WTC11 (cell line): Measurements from ENCODE around the gene PREX1. TPM values are rescaled to one million over a fixed set of nuclear protein-coding genes. Genes with fewer than 3 reads are reported as not detected.

Experiments
- ATAC-seq: fragments of 200-7000 bp; cut with Tn5 transposase; 2 replicates; pipeline ENCODE4 v1.10.0; 2021; ENCODE audit warnings: mild to moderate bottlenecking, moderate library complexity
- CTCF ChIA-PET: fragments of 300-600 bp; sonication (Branson Sonifier 250); formaldehyde crosslinking; loops from one replicate; lab custom pipeline; 2021; ENCODE audit warnings: antibody characterized with exemption; lab: Charles Lee
- POLR2A ChIA-PET: fragments of 350-600 bp; sonication (Branson Sonifier 250); formaldehyde crosslinking; loops from one replicate; lab custom pipeline; 2021; ENCODE audit warnings: antibody characterized with exemption; lab: Charles Lee
- DNase-seq: peaks from one replicate; pipeline ENCODE4 v3.0.0; 2021; ENCODE audit warnings: low spot score
- H3K27ac Mint-ChIP-seq: 2 replicates; pipeline ENCODE4 v1.8.0; 2021; ENCODE audit warnings: mixed read lengths
- H3K27me3 Mint-ChIP-seq: 2 replicates; pipeline ENCODE4 v1.8.0; 2021; ENCODE audit warnings: low read depth, mild to moderate bottlenecking, moderate library complexity, mixed read lengths
- H3K36me3 Mint-ChIP-seq: 2 replicates; pipeline ENCODE4 v1.8.0; 2021; ENCODE audit warnings: mixed read lengths
- H3K4me1 Mint-ChIP-seq: 2 replicates; pipeline ENCODE4 v1.8.0; 2022; ENCODE audit warnings: mixed read lengths
- H3K4me3 Mint-ChIP-seq: 2 replicates; pipeline ENCODE4 v1.8.0; 2021; ENCODE audit warnings: mild to moderate bottlenecking, moderate library complexity, mixed read lengths
- H3K9me3 Mint-ChIP-seq: 2 replicates; pipeline ENCODE4 v1.8.0; 2021; ENCODE audit warnings: mixed read lengths
- AR ChIP-seq: fragments of 250-450 bp; sonication (Bioruptor Pico); IDR thresholded peaks from 2 replicates; pipeline ENCODE4 v1.9.0; 2021; ENCODE audit warnings: mild to moderate bottlenecking
- ATF6 ChIP-seq: sonication (generic); formaldehyde crosslinking; IDR thresholded peaks from 2 replicates; pipeline ENCODE4 v1.8.1; 2023; ENCODE audit warnings: mild to moderate bottlenecking, missing genetic modification reagents
- CBFB ChIP-seq: sonication (generic); formaldehyde crosslinking; IDR thresholded peaks from 2 replicates; pipeline ENCODE4 v1.8.1; 2022; ENCODE audit warnings: mild to moderate bottlenecking, low read depth, missing genetic modification reagents
- EMX1 ChIP-seq: fragments of 250-450 bp; sonication (Bioruptor Pico); IDR thresholded peaks from 2 replicates; pipeline ENCODE4 v1.8.0; 2021; ENCODE audit warnings: mild to moderate bottlenecking
- FOXK1 ChIP-seq: sonication (generic); formaldehyde crosslinking; IDR thresholded peaks from 2 replicates; pipeline ENCODE4 v1.8.0; 2022; ENCODE audit warnings: mild to moderate bottlenecking, moderate library complexity, missing genetic modification reagents
- FOXP1 ChIP-seq: sonication (generic); formaldehyde crosslinking; IDR thresholded peaks from 2 replicates; pipeline ENCODE4 v1.8.0; 2022; ENCODE audit warnings: missing genetic modification reagents, mild to moderate bottlenecking, moderate library complexity, borderline replicate concordance
- FOXP4 ChIP-seq: sonication (generic); formaldehyde crosslinking; IDR thresholded peaks from 2 replicates; pipeline ENCODE4 v1.8.0; 2022; ENCODE audit warnings: mild to moderate bottlenecking, missing genetic modification reagents
- HMGA2 ChIP-seq: fragments of 250-450 bp; sonication (Bioruptor Pico); IDR thresholded peaks from 2 replicates; pipeline ENCODE4 v1.4.0; 2021; ENCODE audit warnings: mild to moderate bottlenecking, moderate library complexity
- JAZF1 ChIP-seq: fragments of 250-450 bp; sonication (Bioruptor Pico); IDR thresholded peaks from 2 replicates; pipeline ENCODE4 v1.9.0; 2021; ENCODE audit warnings: moderate library complexity, mild to moderate bottlenecking, inconsistent platforms
- NFE2L1 ChIP-seq: sonication (generic); formaldehyde crosslinking; IDR thresholded peaks from 2 replicates; pipeline ENCODE4 v1.8.1; 2023; ENCODE audit warnings: missing genetic modification reagents
- NR1H2 ChIP-seq: sonication (generic); formaldehyde crosslinking; IDR thresholded peaks from 2 replicates; pipeline ENCODE4 v1.9.0; 2021; ENCODE audit warnings: mild to moderate bottlenecking, moderate library complexity, missing genetic modification reagents
- PREB ChIP-seq: sonication (generic); formaldehyde crosslinking; IDR thresholded peaks from 2 replicates; pipeline ENCODE4 v1.8.1; 2022; ENCODE audit warnings: mild to moderate bottlenecking, missing genetic modification reagents, moderate library complexity, borderline replicate concordance
- RELA ChIP-seq: sonication (generic); formaldehyde crosslinking; IDR thresholded peaks from 2 replicates; pipeline ENCODE4 v1.8.1; 2022; ENCODE audit warnings: missing genetic modification reagents, mild to moderate bottlenecking, borderline replicate concordance
- STAT6 ChIP-seq: sonication (generic); formaldehyde crosslinking; conservative IDR thresholded peaks from 2 replicates; pipeline ENCODE4 v1.8.1; 2023; ENCODE audit warnings: mild to moderate bottlenecking, low read depth, missing genetic modification reagents, moderate library complexity
- TCF7 ChIP-seq: sonication (generic); formaldehyde crosslinking; IDR thresholded peaks from 2 replicates; pipeline ENCODE4 v1.8.0; 2022; ENCODE audit warnings: mild to moderate bottlenecking, low read depth, missing genetic modification reagents, moderate library complexity
- ZNF232 ChIP-seq: sonication (generic); formaldehyde crosslinking; IDR thresholded peaks from 2 replicates; pipeline ENCODE4 v1.8.0; 2022; ENCODE audit warnings: mild to moderate bottlenecking, missing genetic modification reagents
- ZNF396 ChIP-seq: fragments of 250-450 bp; sonication (Bioruptor Pico); IDR thresholded peaks from 2 replicates; pipeline ENCODE4 v1.8.0; 2021; ENCODE audit warnings: mild to moderate bottlenecking, moderate library complexity, borderline replicate concordance
- ZNF423 ChIP-seq: fragments of 250-450 bp; sonication (Bioruptor Pico); IDR thresholded peaks from 2 replicates; pipeline ENCODE4 v2.1.2; 2022; ENCODE audit warnings: mild to moderate bottlenecking, moderate library complexity
- ZNF512 ChIP-seq: sonication (generic); formaldehyde crosslinking; IDR thresholded peaks from 2 replicates; pipeline ENCODE4 v1.8.1; 2022; ENCODE audit warnings: missing genetic modification reagents, borderline replicate concordance
- ZNF532 ChIP-seq: fragments of 250-450 bp; sonication (Bioruptor Pico); IDR thresholded peaks from 2 replicates; pipeline ENCODE4 v1.9.0; 2021; ENCODE audit warnings: mild to moderate bottlenecking, borderline replicate concordance
- total RNA-seq: library from RNA; stranded (reverse); gene quantifications from 3 replicates; pipeline ENCODE4 v1.2.3, GENCODE V29; 2021

Gene PREX1
- total RNA-seq, 1 experiment from 2014 or later, result 17.3 TPM

- no peak for DNase-seq
- ChIA-PET CTCF (interaction anchor here (1.6 kb wide), 3 partner anchors 20 to 226 kb away, joined by 6 to 7 read pairs (median 6); no protein-coding TSS in a partner anchor), POLR2A (no interaction called here)
- Mint-ChIP-seq H3K9me3 (no peaks in the 10 kb centered on the region), H3K4me3 (no peak overlapping the region), H3K36me3 (no peaks in the 10 kb centered on the region; the same call in 1 of the 2 replicates), H3K27ac (no peak overlapping the region), H3K4me1 (peaks cover 5% of the 10 kb centered on the region; the same call in 1 of the 2 replicates), H3K27me3 (no peaks in the 10 kb centered on the region)
- no peak for ATAC-seq
- TF ChIP-seq NR1H2 (CRISPR knock-in tag), result no peak
- TF ChIP-seq RELA (CRISPR knock-in tag), result no peak
- TF ChIP-seq CBFB (CRISPR knock-in tag), result no peak
- no peak for TF ChIP-seq JAZF1
- TF ChIP-seq ZNF232 (CRISPR knock-in tag), result no peak
- TF ChIP-seq STAT6 (CRISPR knock-in tag), result no peak
- no peak for TF ChIP-seq ATF6 (CRISPR knock-in tag)
- TF ChIP-seq ZNF512 (CRISPR knock-in tag), result no peak
- TF ChIP-seq FOXP1 (CRISPR knock-in tag), result no peak
- no peak for TF ChIP-seq EMX1 (CRISPR knock-in tag)
- no peak for TF ChIP-seq HMGA2 (CRISPR knock-in tag)
- TF ChIP-seq FOXK1 (CRISPR knock-in tag), result no peak
- TF ChIP-seq ZNF396 (CRISPR knock-in tag), result no peak
- no peak for TF ChIP-seq ZNF423
- no peak for TF ChIP-seq ZNF532 (CRISPR knock-in tag)
- TF ChIP-seq FOXP4 (CRISPR knock-in tag), result no peak
- no peak for TF ChIP-seq AR (CRISPR knock-in tag)
- no peak for TF ChIP-seq NFE2L1 (CRISPR knock-in tag)
- no peak for TF ChIP-seq TCF7 (CRISPR knock-in tag)
- TF ChIP-seq PREB, result no peak
Measured at GRCh38 chr20:48678421-48678820, 149.4 kb downstream of the PREX1 start.
